Peyer's patch (tissue), 4 donors: Measurements from ENCODE around the gene PKP3. TPM values are rescaled to one million over a fixed set of nuclear protein-coding genes. Genes with fewer than 3 reads are reported as not detected.
"Not testable (repeated sequence)": the region's sequence is repeated elsewhere in the genome, so short reads cannot be mapped to it uniquely, and the experiment has no call there.

Source experiments
- DNase-seq, 3 donors: peaks; one replicate each; pipeline ENCODE4 v3.0.0-alpha.2; 2017 to 2019
- H3K27ac ChIP-seq, 4 donors: fragments of 200-600 bp; sonication (generic); one replicate each; pipeline ENCODE4 v1.5.1; 2016 to 2019
- H3K27me3 ChIP-seq, 2 donors: fragments of 200-600 bp; sonication (generic); one replicate each; pipeline ENCODE4 v1.5.1; 2019
- H3K36me3 ChIP-seq, 3 donors: fragments of 200-600 bp; sonication (generic); one replicate each; pipeline ENCODE4 v1.5.1; 2016 to 2019
- H3K4me1 ChIP-seq, 4 donors: fragments of 200-600 bp; sonication (generic); one replicate each; pipeline ENCODE4 v1.5.1; 2016 to 2019
- H3K4me3 ChIP-seq, 4 donors: fragments of 200-600 bp; sonication (generic); 1 replicate in 3 of 4; 2 replicates in 1 of 4; pipeline ENCODE4 v1.5.1; 2016 to 2019; ENCODE audit warnings: mild to moderate bottlenecking in 1 of 4
- H3K9me3 ChIP-seq, 4 donors: fragments of 200-600 bp; sonication (generic); one replicate each; pipeline ENCODE4 v1.5.1; 2016 to 2019; ENCODE audit warnings: mild to moderate bottlenecking in 1 of 4
- POLR2A ChIP-seq, 2 donors: fragments of 450-650 bp; IDR thresholded peaks; one replicate each; pipeline ENCODE4 v1.5.1; 2017; ENCODE audit warnings: antibody characterized with exemption in 2 of 2, mild to moderate bottlenecking in 2 of 2, moderate library complexity in 2 of 2
- total RNA-seq, 4 donors: library from RNA; depleted of rRNA; stranded (reverse); fragments of >200 nt; gene quantifications; one replicate each; pipeline ENCODE4 v1.1.0, GENCODE V29; 2016
- TF ChIP-seq, protein P1 (sequence below), 6 experiments: fragments of 450-650 bp in 4 of 6; fragments of 200-600 bp in 2 of 6; sonication (generic) in 1 of 6; IDR thresholded peaks; one replicate each; pipeline ENCODE4 v1.5.1; 2017 to 2019; ENCODE audit warnings: antibody characterized with exemption in 6 of 6, mild to moderate bottlenecking in 3 of 6, moderate library complexity in 1 of 6

PKP3 gene
- total RNA-seq, 4 donors from 2014 or later, result 95.7 to 254 (median 202) TPM

DNA sequence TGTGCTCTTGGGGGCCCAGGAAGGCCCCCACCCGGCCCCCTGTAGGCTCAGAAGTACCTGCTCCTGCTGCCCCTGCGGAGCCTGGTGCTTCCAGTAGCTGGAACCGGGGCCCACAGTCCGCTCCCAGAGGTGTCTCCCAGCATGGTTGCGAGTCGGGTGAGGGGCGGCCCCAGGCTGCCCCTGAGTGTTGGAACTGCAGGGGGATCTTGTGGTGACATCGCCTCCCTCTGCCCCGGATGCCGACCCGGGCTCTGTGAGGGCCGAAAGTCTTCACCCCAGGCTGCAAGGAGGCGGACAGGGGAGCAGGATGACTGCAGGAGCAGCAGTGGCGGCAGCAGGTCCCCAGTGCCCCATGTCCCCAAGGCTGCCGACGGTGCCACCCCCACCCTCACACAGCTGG lies 9.5 kb upstream of the PKP3 start:
- Histone ChIP-seq H3K27ac (no peak overlapping the region), H3K36me3 (no peaks in the 10 kb centered on the region), H3K27me3 (no peaks in the 10 kb centered on the region), H3K9me3 (peaks cover 0 to 14% (median 2%) of the 10 kb centered on the region in 4 donors), H3K4me3 (no peak overlapping the region), H3K4me1 (no peaks in the 10 kb centered on the region)
- DNase-seq, result no peak
- no peak for TF ChIP-seq POLR2A (IDR thresholded peaks at IDR 0.05)
- TF ChIP-seq, protein P1, sequence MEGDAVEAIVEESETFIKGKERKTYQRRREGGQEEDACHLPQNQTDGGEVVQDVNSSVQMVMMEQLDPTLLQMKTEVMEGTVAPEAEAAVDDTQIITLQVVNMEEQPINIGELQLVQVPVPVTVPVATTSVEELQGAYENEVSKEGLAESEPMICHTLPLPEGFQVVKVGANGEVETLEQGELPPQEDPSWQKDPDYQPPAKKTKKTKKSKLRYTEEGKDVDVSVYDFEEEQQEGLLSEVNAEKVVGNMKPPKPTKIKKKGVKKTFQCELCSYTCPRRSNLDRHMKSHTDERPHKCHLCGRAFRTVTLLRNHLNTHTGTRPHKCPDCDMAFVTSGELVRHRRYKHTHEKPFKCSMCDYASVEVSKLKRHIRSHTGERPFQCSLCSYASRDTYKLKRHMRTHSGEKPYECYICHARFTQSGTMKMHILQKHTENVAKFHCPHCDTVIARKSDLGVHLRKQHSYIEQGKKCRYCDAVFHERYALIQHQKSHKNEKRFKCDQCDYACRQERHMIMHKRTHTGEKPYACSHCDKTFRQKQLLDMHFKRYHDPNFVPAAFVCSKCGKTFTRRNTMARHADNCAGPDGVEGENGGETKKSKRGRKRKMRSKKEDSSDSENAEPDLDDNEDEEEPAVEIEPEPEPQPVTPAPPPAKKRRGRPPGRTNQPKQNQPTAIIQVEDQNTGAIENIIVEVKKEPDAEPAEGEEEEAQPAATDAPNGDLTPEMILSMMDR (IDR thresholded peaks at IDR 0.05), result no peak

GRCh38 chr11:385594-386351 lies 8.2 kb upstream of the PKP3 start:
- no peak for TF ChIP-seq POLR2A (IDR thresholded peaks at IDR 0.05)
- TF ChIP-seq, protein P1 (IDR thresholded peaks at IDR 0.05), result no peak
- Histone ChIP-seq H3K27ac (no peak overlapping the region), H3K4me3 (no peak overlapping the region), H3K36me3 (no peaks in the 10 kb centered on the region), H3K9me3 (peaks cover 0 to 14% (median 2%) of the 10 kb centered on the region in 4 donors), H3K27me3 (no peaks in the 10 kb centered on the region), H3K4me1 (no peaks in the 10 kb centered on the region)
- no peak for DNase-seq

GRCh38 chr11:386483-386882 lies 7.5 kb upstream of the PKP3 start:
- DNase-seq, result no peak
- H3K36me3 ChIP-seq, result no peaks in the 10 kb centered on the region
- peaks cover 0 to 14% (median 2%) of the 10 kb centered on the region in 4 donors for H3K9me3 ChIP-seq
- H3K27ac ChIP-seq, result no peak overlapping the region
- no peaks in the 10 kb centered on the region for H3K4me1 ChIP-seq
- TF ChIP-seq, protein P1 (IDR thresholded peaks at IDR 0.05), result no peak
- TF ChIP-seq POLR2A (IDR thresholded peaks at IDR 0.05), result no peak
- H3K4me3 ChIP-seq, result no peak overlapping the region
- no peaks in the 10 kb centered on the region for H3K27me3 ChIP-seq

- no peaks in the 10 kb centered on the region for H3K36me3 ChIP-seq
- TF ChIP-seq POLR2A (IDR thresholded peaks at IDR 0.05), result no peak
- TF ChIP-seq, protein P1 (IDR thresholded peaks at IDR 0.05), result no peak
- H3K27me3 ChIP-seq, result no peaks in the 10 kb centered on the region
- H3K9me3 ChIP-seq, result peaks cover 0 to 14% (median 2%) of the 10 kb centered on the region in 4 donors
- H3K27ac ChIP-seq, result no peak overlapping the region
- DNase-seq, result no peak
- H3K4me1 ChIP-seq, result no peaks in the 10 kb centered on the region
- H3K4me3 ChIP-seq, result no peak overlapping the region
Observed at GRCh38 chr11:387193-387793, 6.7 kb upstream of the PKP3 start.

- H3K36me3 ChIP-seq, H3K27me3 ChIP-seq, H3K4me3 ChIP-seq, H3K27ac ChIP-seq, DNase-seq: not testable (repeated sequence)
- H3K4me1 ChIP-seq, result peaks cover 0 to 11% (median 0%) of the 10 kb centered on the region in 4 donors
- peaks cover 0 to 14% (median 2%) of the 10 kb centered on the region in 4 donors for H3K9me3 ChIP-seq
Observed at GRCh38 chr11:389369-389768, 4.6 kb upstream of the PKP3 start.

GRCh38 chr11:390175-390574 lies 3.8 kb upstream of the PKP3 start:
- H3K27me3 ChIP-seq, result no peaks in the 10 kb centered on the region
- peak in 1 of 3 donors; percentile 65 for DNase-seq
- no peak overlapping the region for H3K27ac ChIP-seq
- TF ChIP-seq, protein P1 (IDR thresholded peaks at IDR 0.05), result peak in 3 of 6 experiments; percentile 15 to 43 (median 40)
- no peak for TF ChIP-seq POLR2A (IDR thresholded peaks at IDR 0.05)
- H3K9me3 ChIP-seq, result peaks cover 0 to 14% (median 2%) of the 10 kb centered on the region in 4 donors
- H3K36me3 ChIP-seq, result no peaks in the 10 kb centered on the region
- no peak overlapping the region for H3K4me3 ChIP-seq
- H3K4me1 ChIP-seq, result peaks cover 0 to 11% (median 0%) of the 10 kb centered on the region in 4 donors
